ENCODE data around the gene ZNF274. TPM values are rescaled to one million over a fixed set of nuclear protein-coding genes. Genes with fewer than 3 reads are reported as not detected.

ZNF274 gene
- total RNA-seq, 1 experiment from 2014 or later = 27.5 TPM

GRCh38 chr19:58217607-58218391 lies 34.9 kb downstream of the ZNF274 start:
- no peak for ATAC-seq
- peaks cover 8% of the 10 kb centered on the region for H3K27me3 Mint-ChIP-seq (ENCODE audit: low read depth)
- no peak for DNase-seq (ENCODE audit: low spot score)
- CTCF ChIA-PET = interaction anchor here (0.9 to 3.0 kb wide), 6 partner anchors 10 to 145 kb away, joined by 3 to 13 read pairs (median 5); partner anchors contain the start of genes ZNF497 and ZNF544
- TF ChIP-seq EMX1 (CRISPR knock-in tag; IDR thresholded peaks at IDR 0.05) (no peak), MAX (CRISPR knock-in tag; IDR thresholded peaks at IDR 0.05) (no peak)
- H3K4me1 Mint-ChIP-seq = no peaks in the 10 kb centered on the region
- H3K4me3 Mint-ChIP-seq = no peak overlapping the region
- H3K36me3 Mint-ChIP-seq = peaks cover 16% of the 10 kb centered on the region
- peaks cover 6% of the 10 kb centered on the region for H3K9me3 Mint-ChIP-seq
- no peak overlapping the region for H3K27ac Mint-ChIP-seq
- POLR2A ChIA-PET = no interaction called here

GRCh38 chr19:58218899-58219298 lies 36.0 kb downstream of the ZNF274 start:
- DNase-seq (ENCODE audit: low spot score) (peak; percentile 61), ATAC-seq (peak; percentile 63)
- CTCF ChIA-PET = interaction anchor here (0.6 to 3.0 kb wide), 19 partner anchors 9 to 1850 kb away, joined by 3 to 13 read pairs (median 4); partner anchors contain the start of genes ZNF497, ZNF544, ZNF8 and ZSCAN22
- POLR2A ChIA-PET = no interaction called here
- no peak overlapping the region for H3K27ac Mint-ChIP-seq
- TF ChIP-seq USF1 (CRISPR knock-in tag; IDR thresholded peaks at IDR 0.05) (no peak), GTF2I (CRISPR knock-in tag; conservative IDR thresholded peaks at IDR 0.05) (peak; percentile 77; the same call in 1 of the 2 replicates), CTCF (IDR thresholded peaks at IDR 0.05) (peak; percentile 59)
- H3K27me3 Mint-ChIP-seq (ENCODE audit: low read depth) = peaks cover 8% of the 10 kb centered on the region
- peaks cover 5% of the 10 kb centered on the region; the same call in 1 of the 2 replicates for H3K36me3 Mint-ChIP-seq
- H3K9me3 Mint-ChIP-seq = 0 out of 2 replicates have a peak, but pooled peaks cover 4% of the 10 kb centered on the region
- H3K4me1 Mint-ChIP-seq = no peaks in the 10 kb centered on the region
- no peak overlapping the region for H3K4me3 Mint-ChIP-seq

DNA sequence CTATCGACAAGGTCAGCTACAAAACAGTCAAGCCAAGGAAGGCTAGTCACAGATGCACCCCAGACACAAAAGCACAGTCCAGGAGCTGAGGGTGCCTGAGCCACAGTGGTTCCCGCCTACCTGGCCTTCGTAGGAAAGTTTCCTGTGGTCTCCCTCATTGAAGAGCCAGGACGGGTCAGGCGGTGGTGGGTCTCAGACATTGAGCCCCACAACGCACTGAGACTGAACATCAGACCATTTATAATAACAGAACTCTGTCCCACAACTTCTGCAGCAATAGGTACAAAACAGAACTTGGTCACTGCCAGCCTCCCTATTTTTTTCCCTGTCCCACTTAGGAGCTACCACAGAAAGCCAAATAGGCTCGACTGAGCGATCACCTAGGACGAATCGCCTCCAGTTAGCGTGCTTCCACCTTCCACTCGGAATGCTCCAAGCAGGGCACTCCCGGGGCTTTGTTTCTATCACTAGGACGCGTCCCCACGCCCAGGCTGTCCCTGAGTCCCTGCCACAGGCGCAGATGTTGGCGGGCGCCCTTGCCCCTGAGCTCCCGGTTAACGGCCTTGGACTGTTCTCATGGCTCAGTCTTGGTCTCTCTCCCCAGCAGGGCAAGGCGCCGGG lies 45.2 kb downstream of the ZNF274 start:
- Mint-ChIP-seq H3K4me3 (peak overlapping the region; percentile 92), H3K36me3 (peaks cover 36% of the 10 kb centered on the region), H3K4me1 (peaks cover 22% of the 10 kb centered on the region), H3K27ac (peak overlapping the region; percentile 97), H3K27me3 (ENCODE audit: low read depth) (peaks cover 4% of the 10 kb centered on the region; the same call in 1 of the 2 replicates), H3K9me3 (peaks cover 9% of the 10 kb centered on the region)
- POLR2A ChIA-PET = interaction anchor here (0.6 to 2.4 kb wide), 5 partner anchors 23 to 485 kb away, joined by 3 to 13 read pairs (median 5); partner anchors contain the start of gene ZSCAN22
- DNase-seq (ENCODE audit: low spot score) = no peak
- 0 out of 2 replicates have a peak, but pooled peaks have one; percentile 14 for TF ChIP-seq JUN (CRISPR knock-in tag; IDR thresholded peaks at IDR 0.05)
- 0 out of 2 replicates have a peak, but pooled peaks have one; percentile 6 for TF ChIP-seq ESRRA (CRISPR knock-in tag; IDR thresholded peaks at IDR 0.05; ENCODE audit: borderline replicate concordance)
- TF ChIP-seq, protein P1, sequence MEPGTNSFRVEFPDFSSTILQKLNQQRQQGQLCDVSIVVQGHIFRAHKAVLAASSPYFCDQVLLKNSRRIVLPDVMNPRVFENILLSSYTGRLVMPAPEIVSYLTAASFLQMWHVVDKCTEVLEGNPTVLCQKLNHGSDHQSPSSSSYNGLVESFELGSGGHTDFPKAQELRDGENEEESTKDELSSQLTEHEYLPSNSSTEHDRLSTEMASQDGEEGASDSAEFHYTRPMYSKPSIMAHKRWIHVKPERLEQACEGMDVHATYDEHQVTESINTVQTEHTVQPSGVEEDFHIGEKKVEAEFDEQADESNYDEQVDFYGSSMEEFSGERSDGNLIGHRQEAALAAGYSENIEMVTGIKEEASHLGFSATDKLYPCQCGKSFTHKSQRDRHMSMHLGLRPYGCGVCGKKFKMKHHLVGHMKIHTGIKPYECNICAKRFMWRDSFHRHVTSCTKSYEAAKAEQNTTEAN (CRISPR knock-in tag; IDR thresholded peaks at IDR 0.05) = no peak
- CTCF ChIA-PET = interaction anchor here (0.9 to 2.2 kb wide), 7 partner anchors 10 to 286 kb away, joined by 3 to 13 read pairs (median 6); partner anchors contain the start of genes ZNF274 and ZNF8
- peak; percentile 11; the same call in 1 of the 2 replicates for ATAC-seq

- peaks cover 9% of the 10 kb centered on the region for H3K9me3 Mint-ChIP-seq
- peak within 1 kb of the TSS; percentile 92 for H3K4me3 Mint-ChIP-seq
- DNase-seq (ENCODE audit: low spot score) (peak; percentile 81), ATAC-seq (peak; percentile 85)
- POLR2A ChIA-PET = interaction anchor here (1.1 to 2.4 kb wide), 5 partner anchors 24 to 98 kb away, joined by 3 to 13 read pairs (median 5); partner anchors contain the start of gene ZSCAN22
- H3K27me3 Mint-ChIP-seq (ENCODE audit: low read depth) = peaks cover 4% of the 10 kb centered on the region; the same call in 1 of the 2 replicates
- H3K27ac Mint-ChIP-seq = peak within 1 kb of the TSS; percentile 97
- H3K36me3 Mint-ChIP-seq = peaks cover 41% of the 10 kb centered on the region
- peaks cover 22% of the 10 kb centered on the region for H3K4me1 Mint-ChIP-seq
- CTCF ChIA-PET = interaction anchor here (0.9 to 2.2 kb wide), 9 partner anchors 9 to 285 kb away, joined by 3 to 13 read pairs (median 5); partner anchors contain the start of genes ZNF8 and ZSCAN22
- TF ChIP-seq, protein P2, sequence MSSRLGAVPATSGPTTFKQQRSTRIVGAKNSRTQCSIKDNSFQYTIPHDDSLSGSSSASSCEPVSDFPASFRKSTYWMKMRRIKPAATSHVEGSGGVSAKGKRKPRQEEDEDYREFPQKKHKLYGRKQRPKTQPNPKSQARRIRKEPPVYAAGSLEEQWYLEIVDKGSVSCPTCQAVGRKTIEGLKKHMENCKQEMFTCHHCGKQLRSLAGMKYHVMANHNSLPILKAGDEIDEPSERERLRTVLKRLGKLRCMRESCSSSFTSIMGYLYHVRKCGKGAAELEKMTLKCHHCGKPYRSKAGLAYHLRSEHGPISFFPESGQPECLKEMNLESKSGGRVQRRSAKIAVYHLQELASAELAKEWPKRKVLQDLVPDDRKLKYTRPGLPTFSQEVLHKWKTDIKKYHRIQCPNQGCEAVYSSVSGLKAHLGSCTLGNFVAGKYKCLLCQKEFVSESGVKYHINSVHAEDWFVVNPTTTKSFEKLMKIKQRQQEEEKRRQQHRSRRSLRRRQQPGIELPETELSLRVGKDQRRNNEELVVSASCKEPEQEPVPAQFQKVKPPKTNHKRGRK (CRISPR knock-in tag; IDR thresholded peaks at IDR 0.05; ENCODE audit: borderline replicate concordance) = no peak
- no peak; the same call in 1 of the 2 replicates for TF ChIP-seq NFYB (CRISPR knock-in tag; conservative IDR thresholded peaks at IDR 0.05; ENCODE audit: low read depth)
- TF ChIP-seq SMAD3 (CRISPR knock-in tag; IDR thresholded peaks at IDR 0.05; ENCODE audit: borderline replicate concordance) = 0 out of 2 replicates have a peak, but pooled peaks have one; percentile 77
- TF ChIP-seq SP1 (CRISPR knock-in tag; conservative IDR thresholded peaks at IDR 0.05) = peak; percentile 76
- no peak for TF ChIP-seq GRHL2 (CRISPR knock-in tag; IDR thresholded peaks at IDR 0.05; ENCODE audit: insufficient replicate concordance, severe bottlenecking)
- TF ChIP-seq TEAD4 (CRISPR knock-in tag; IDR thresholded peaks at IDR 0.05) = no peak; the same call in 1 of the 2 replicates
- TF ChIP-seq TCF7 (CRISPR knock-in tag; IDR thresholded peaks at IDR 0.05; ENCODE audit: low read depth) = 0 out of 2 replicates have a peak, but pooled peaks have one; percentile 51
- no peak for TF ChIP-seq ZNF219 (CRISPR knock-in tag; IDR thresholded peaks at IDR 0.05; ENCODE audit: borderline replicate concordance)
Measured at GRCh38 chr19:58228585-58229254, 45.9 kb downstream of the ZNF274 start, which contains the start of gene ZNF544. Gene ZNF544 (plus strand): TSS chr19:58228914. CDS start chr19:58244024, 15,110 bp downstream.
